GM18511 (cell line): ENCODE measurements around the gene HSPD1.
A peak's percentile ranks its signal among the peaks of the same experiment; 100 is the strongest.
"Not testable (repeated sequence)": the region's sequence is repeated elsewhere in the genome, so short reads cannot be mapped to it uniquely, and the experiment has no call there.

ENCODE experiments used
- ATAC-seq: cut with Tn5 transposase; IDR thresholded peaks from one replicate; pipeline ENCODE4 v1.9.1; 2021; ENCODE audit warnings: mild to moderate bottlenecking, moderate library complexity; ENCODE audit not compliant: unreplicated experiment

HSPD1 gene

DNA sequence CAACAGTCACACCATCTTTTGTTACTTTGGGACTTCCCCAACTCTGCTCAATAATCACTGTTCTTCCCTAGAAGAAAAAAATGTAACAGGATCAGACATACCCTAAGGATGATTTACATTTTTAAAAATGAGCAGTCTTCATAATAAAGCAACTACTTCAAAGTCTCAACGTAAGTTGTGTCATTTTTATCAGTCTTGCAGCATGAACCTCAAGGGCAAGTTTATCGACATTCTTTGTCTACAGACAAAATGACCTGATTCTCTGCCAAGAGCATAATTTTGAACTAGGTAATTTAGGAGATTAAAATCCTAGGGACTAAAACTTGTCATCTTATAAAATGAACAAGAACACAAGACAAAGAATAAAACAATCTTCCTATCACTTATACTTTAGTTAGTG is 2.3 kb downstream of the HSPD1 start:
- ATAC-seq = no peak

DNA sequence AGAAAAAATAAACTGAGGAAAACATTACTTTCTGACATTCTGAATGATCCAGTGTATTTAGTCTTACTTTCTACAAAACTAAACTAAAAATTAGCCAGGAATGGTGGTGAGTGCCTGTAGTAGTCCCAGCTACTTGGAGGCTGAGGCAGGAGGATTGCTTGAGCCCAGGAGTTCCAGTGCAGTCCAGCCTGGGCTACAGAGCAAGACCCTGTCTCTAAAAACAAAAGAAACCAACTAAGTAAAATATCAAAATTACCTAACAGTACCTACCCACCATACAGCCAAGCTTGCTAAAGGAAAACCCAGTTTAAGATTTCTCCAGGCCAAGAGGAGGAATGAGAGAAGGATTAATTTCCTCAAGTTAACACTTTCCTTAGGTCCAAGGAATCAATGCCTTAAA is 2.9 kb downstream of the HSPD1 start:
- no peak for ATAC-seq

DNA sequence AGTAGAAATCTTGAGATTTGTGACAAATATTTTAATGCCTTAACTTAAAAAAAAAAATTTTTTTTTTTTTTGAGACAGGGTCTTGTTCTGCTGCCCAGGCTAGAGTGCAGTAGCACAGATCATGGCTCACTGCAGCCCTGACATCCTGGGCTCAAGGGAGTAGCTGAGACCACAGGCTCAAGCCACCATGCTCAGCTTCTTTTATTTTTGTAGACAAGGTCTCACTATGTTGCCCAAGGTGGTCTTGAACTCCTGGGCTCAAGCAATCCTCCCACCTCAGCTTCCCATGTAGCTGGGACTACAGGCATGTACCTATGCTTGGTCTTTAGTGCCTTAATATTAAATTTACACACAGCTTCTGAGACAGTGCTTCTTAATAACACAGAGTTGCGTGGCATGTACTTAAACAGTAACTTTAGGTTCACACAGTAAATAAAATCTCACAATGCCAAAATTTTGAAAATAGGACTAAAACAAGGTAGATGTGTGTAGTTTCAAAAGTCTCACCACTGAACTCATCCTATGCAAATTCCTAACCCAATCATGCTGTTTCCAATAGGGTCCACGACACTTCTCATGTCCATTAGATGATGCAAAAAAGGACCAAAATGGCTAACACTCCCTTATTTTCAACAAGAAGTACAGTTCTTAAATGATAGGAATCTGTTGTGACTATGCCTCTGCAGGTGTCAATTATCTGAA is 4.1 kb downstream of the HSPD1 start:
- no peak for ATAC-seq

DNA sequence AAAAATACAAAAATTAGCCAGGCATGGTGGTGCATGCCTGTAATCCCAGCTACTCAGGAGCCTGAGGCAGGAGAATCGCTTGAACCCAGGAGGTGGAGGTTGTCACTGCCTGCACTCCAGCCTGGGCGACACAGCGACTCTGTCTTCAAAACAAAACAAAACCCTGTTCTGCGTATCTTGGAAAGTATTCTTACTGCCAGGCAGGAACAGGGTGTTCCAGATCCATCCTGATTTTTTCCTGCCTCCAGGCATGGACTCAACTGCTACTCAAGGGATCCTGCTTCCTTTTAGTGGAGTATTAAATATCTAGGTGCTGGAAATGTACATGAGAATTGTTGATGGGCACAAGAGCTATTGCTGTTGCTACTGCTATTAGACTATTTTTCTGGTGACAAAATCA is 12.3 kb downstream of the HSPD1 start:
- no peak for ATAC-seq

DNA sequence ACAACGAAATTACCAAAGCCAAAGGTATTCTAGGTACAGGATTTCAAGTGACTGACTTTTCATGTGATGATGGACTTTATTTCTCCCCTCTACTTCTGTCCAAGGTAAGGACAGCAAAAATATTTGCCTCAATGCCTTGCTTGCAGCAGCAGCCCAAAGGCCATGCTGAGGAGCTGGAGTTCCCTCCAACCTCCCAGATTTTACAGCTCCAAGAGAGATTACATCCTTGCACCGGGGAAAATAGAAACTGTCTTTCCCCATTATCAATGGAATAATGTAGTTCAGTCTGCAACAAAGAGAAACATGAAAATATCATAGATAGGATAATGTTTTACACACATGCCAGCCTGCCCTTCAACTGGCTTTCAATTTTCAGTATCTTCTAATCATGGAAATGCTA is 13.5 kb downstream of the HSPD1 start:
- ATAC-seq = no peak

DNA sequence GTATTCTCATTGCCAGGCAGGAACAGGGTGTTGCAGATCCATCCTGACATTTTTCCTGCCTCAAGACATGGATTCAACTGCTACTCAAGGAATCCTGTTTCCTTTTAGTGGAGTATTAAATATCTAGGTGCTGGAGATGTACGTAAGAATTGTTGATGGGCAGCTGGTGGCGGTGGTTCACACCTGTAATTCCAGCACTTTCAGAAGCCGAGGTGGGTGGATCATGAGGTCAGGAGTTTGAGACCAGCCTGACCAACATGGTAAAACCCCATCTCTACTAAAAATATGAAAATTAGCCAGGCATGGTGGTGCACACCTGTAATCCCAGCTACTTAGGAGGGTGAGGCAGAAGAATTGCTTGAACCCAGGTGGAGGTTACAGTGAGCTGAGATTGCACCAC is 15.4 kb downstream of the HSPD1 start:
- ATAC-seq = not testable (repeated sequence)

DNA sequence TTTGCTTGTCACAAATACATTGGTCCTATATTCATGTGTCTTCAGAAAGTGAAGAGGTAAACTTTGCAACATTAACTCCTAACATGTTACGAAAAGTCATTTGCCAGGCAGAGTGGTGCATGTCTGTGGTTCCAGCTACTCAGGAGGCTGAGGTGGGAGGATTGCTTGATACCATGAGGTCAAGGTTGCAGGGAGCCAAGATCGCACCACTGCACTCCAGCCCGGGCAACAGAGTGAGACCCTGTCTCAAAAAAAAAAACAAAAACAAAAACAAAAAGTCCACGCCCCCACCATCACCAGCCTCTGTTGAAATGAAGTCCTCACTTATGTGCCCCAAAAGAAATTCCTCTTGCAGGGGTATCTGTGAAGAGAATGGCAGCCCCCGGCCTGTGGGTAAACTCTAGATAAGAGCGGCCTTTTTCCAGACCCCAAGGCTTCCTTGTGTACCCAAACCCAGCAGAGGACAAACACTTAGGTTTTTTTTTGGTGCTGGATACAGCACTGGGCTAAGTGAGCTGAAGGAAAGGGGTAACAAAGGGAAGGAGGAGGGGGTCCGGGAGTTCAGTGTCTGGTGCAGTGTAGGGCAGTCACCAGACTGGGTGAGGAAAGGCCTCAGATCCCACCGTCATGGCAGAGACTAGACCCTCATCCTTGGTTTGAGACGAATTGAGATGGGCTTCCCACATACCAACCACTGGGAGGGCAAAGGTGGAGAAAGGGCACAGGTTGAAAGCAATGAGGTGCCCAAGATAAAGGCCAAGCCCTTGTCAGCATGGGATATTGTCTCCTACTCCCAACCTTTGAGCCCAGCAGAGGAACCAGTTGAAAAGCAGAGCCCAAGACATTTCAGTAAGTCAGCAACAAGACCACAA is 19.2 kb downstream of the HSPD1 start:
- ATAC-seq = no peak

DNA sequence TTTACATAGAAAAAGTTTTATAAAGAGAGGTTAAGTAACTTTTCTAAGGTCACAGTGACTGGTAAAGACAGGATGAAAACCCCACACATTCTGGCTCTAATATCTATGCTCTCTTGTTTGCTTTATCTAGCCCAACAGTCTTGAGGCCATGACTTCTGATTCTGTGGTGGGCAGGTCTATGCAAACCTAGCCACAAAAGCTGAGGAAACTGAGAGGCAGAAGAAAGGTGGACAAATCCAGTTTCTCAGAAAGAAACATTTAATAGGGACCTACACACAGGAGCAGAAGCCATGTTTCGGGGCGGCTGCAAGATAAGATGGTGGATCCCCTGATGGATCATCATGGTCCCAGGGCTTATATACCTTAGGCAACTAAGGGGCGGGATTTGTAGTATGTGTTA is 21.8 kb downstream of the HSPD1 start:
- ATAC-seq = no peak

DNA sequence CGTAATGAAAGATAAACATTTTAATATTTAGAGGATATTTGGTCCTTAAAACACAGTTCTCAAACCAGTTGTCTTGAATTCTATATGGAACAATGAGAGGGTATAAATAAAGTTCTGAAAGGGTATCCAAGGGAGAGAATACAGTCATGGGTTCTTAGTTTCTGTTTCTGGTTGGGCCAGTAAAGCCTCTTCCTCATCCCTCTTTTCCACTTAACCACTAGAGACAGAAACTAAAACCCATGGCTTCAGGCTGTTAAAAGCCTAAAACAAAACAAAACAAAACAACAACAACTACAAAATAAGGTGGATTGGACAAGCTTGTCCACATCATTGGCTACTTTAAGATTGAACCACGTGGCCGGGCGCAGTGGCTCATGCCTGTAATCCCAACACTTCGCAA is 27.5 kb downstream of the HSPD1 start:
- no peak for ATAC-seq

DNA sequence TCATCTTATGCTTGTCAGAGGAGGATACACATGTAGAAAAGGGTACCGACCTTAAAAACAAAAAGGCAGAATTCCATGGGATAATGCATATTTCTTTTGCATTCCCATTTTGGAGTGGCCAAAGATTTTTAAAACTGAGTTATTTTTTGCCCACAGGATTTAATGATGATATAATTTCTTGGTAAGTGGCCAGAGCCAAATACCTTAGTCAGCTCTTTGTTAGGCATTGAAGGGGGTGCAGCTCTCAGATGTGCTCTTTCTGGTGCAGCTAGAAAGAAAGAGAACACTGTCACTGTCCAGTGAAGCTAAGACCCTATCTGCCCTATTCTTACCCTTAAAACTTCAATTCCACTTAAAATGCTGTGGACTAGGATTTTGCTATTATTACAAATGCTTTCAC is 35.5 kb downstream of the HSPD1 start:
- no peak for ATAC-seq

DNA sequence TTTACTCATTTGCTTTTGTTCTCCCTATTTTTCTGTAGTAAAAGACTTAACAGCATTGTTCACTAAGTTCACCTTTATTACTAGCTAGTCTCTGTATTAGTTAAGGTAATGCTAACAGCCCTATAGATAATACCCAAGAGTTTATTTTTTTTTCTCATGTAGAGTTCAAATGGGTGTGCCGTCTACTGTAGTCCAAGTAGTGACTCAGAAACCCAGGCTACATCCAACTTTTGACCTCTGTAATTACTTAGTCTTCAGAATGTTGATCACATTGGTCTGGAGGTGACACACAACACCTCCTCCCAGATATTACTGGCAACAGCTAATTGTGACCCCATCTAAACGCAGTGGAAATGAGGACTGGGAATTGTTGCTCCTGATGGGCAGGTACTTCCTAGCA is 38.6 kb downstream of the HSPD1 start:
- no peak for ATAC-seq

DNA sequence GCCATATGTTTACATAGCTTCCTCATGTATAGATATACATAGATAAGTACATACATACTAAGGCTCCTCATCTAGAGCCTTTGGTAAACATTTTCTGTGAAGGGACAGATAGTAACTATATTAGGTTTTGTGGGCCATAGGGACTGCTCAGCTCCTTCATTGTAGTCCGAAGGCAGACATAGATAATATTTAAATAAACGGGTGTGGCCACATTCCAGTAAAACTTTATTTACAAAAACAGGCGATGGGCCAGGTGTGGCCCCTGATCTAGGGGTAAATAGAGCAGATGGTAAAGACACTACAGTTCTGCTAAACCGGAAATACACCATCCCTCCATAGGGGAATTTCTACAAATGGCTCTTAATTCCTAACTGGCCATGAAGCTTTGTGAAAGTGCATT is 39.0 kb downstream of the HSPD1 start:
- ATAC-seq = no peak

DNA sequence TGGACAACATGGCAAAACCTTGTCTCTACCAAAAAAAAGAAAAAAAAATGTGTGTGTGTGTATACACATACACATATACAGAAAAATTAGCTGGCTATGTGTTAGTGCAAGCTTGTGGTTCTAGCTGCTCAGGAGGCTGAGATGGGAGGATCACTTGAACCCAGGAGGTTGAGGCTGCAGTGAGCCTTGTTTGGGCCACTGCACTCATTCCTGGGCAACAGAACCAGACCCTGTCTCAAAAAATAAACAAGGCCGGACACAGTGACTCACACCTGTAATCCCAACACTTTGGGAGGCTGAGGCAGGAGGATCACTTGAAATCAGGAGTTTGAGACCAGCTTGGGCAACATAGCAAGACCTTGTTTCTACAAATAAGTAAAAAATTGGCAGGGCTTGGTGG is 44.2 kb downstream of the HSPD1 start:
- no peak for ATAC-seq

DNA sequence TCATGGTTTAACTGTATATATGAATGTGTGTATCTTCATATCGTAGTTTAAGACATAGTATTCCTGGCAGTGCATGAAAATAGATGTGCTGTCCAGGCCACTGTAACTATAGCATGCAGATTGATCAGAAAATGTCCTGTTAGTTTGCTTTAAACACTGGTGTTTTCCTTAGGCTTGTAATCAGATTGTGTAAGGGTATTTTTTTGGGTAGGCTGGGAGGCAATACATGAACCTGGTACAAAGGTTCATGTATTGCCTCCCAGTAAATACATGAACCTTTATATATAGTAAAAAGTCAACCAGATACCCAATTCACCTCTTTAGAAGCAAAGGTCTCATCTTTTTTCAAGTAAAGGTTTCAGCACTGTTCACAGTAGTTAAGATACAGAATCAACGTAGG is 44.7 kb downstream of the HSPD1 start:
- ATAC-seq = no peak

DNA sequence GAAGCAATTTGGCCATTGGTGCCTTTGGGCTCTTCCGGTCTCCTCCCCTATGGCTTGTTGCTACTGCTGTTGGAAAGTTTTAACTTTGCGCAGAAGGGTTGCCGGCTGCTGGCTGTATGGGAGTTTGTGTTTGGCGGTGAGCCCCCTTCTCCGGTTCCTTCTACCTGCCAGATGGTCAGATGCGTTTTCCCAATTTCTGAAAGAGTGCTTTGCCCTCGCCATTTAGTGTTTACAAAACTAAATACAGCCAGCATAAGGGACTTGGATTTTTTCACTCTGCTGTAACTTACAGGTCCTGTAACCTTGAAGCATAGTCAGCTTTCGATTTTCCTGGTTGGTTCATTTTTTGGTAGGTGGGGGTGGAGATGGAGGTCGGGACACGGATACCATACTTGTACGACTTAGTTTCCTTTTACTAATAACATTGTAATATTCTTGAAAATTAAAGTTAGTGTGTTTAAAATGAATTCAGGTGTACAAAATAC is 45.7 kb downstream of the HSPD1 start:
- ATAC-seq = peak; percentile 46

DNA sequence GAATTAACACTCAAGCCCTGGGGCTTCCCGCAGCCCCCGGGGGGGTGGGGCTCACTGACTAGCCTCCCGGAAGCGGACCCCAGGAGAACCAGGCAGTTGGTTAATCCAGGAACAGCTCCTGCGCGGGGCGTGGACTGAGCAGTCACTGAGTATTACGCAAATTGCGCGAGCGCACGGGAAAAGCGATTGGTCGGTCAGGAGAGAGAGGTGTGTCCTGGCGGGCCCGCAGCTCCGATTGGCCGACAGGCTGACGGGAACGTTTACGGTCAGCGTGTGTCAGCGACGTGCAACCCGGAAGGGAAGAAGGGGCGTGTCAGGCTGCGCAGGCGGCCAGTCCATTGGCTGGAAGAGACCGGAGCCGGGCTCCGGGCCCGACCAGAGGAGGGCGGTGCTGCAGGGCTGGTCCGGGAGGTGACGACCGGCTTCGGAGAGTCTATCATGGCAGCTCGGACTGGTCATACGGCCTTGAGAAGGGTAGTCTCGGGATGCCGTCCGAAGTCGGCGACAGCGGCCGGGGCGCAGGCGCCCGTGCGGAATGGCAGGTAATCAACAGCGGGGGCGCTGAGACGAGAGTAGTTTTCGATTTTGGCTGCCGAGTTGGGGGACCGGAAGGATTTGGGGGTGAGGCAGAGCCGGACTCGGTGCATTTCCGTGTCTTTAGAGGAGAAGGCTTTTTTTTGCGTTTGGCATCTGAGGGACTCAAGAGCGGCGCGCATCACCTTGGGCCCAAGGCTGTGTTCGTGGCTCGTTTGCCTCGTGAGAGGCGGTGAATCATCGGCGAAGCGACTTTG is 46.3 kb downstream of the HSPD1 start, which contains the start of gene COQ10B:
TSS of gene COQ10B (plus strand) at position 430 of the 791 bp plus-strand sequence. CDS start at position 439, 9 bp downstream.
- peak; percentile 93 for ATAC-seq

DNA sequence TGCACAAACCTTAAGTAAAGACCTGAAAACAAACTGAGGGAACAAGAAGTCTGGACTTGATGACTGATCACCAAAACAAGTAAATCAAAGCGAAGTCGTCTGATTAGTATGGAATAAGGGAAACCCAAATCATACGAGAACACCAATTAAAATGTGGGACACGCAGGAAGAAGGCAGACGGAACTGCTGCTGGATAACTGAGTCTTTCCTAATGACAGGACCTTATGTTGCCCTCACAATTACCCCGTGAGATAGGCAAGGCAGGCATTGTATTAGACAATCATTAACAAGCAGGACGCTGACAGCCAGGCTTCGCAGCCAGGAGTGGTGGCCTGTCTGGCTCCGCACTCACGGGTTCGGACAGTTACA is 46.9 kb downstream of the HSPD1 start:
- ATAC-seq = no peak

DNA sequence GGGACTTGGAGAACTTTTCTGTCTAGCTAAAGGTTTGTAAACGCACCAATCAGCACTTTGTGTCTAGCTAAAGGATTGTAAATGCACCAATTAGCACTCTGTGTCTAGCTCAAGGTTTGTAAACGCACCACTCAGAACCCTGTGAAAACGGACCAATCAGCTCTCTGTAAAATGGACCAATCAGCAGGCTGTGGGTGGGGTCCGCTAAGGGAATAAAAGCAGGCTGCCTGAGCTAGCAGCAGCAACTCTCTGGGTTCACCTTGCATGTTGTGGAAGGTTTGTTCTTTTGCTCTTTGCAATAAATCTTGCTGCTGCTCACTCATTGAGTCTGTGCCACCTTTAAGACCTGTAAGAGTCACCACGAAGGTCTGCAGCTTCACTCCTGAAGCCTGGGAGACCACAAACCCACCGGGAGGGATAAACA is 48.7 kb downstream of the HSPD1 start:
- not testable (repeated sequence) for ATAC-seq

DNA sequence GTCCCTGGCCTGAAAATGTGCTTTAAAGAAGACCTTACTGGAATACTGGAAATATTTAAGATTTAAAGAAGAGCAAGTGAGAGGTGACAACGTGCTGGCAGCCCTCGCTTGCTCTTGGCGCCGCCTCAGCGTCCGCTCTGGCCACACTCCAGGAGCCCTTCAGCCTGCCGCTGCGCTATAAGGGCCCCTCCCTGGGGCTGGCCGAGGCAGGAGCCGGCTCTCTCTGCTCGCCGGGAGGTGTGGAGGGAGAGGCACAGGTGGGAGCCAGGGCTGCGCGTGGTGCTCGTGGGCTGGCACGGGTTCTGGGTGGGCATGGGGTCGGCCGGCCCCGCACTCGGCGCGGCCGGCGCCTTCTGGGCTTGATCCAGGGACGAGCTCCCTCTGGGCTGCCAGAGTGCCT is 49.2 kb downstream of the HSPD1 start:
- no peak for ATAC-seq

DNA sequence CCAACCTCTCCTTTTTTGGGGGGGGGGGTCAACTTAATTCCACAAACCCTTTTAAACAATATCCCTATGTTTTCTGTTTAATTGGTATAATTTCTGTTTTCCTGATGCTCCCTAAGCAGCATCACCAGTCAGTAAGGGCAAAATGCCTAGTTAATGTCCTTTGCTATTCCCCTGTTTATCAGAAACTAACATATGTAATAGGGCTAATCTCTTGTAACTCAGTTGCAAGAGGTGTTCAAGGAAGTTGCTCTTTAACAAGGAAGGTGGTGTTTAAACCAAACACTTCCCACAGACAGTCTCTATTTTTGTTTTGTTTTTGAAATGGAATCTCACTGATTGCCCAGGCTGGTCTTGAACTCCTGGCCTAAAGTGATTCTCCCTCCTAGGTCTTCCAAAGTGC is 52.8 kb downstream of the HSPD1 start:
- no peak for ATAC-seq

DNA sequence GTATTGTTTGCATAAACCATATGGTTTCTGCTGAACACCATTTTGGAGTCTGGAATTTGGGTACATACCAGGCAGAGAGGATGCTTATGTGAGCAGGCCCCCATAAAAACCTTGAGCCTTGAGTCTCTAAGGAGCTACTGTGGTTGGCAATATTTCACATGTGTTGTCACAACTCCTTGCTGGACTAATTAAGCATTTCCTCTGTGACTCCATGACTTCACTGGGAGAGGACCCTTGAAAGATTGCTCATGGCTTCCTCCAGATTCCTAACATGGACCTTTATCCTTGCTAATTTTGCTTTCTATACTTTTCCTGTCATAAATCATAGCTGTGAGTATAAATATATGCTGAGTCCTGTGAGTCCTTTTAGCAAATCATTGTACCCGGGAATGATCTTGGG is 53.9 kb downstream of the HSPD1 start:
- ATAC-seq = no peak
